Esophagus muscularis mucosa (tissue), 4 donors: Measurements from ENCODE around the gene AFP. TPM values are rescaled to one million over a fixed set of nuclear protein-coding genes. Genes with fewer than 3 reads are reported as not detected.

Experiments
- DNase-seq: peaks from one replicate; pipeline ENCODE4 v3.0.0-alpha.2; 2017; ENCODE audit errors: extremely low spot score
- H3K27ac ChIP-seq, 4 donors: fragments of 200-600 bp; sonication (generic); replicated peaks in 1 of 4; 1 replicate in 3 of 4; 2 replicates in 1 of 4; pipeline ENCODE4 v1.5.1; 2016 to 2019; ENCODE audit warnings: mild to moderate bottlenecking in 1 of 4
- H3K27me3 ChIP-seq, 4 donors: fragments of 200-600 bp; sonication (generic); one replicate each; pipeline versions ENCODE4 v1.5.1 to v1.6.0; 2016 to 2019
- H3K36me3 ChIP-seq, 4 donors: fragments of 200-600 bp; sonication (generic); one replicate each; pipeline ENCODE4 v1.5.1; 2016 to 2019
- H3K4me1 ChIP-seq, 4 donors: fragments of 200-600 bp; sonication (generic); one replicate each; pipeline ENCODE4 v1.5.1; 2016 to 2019
- H3K4me3 ChIP-seq, 4 donors: fragments of 200-600 bp; sonication (generic); 1 replicate in 2 of 4; 2 replicates in 2 of 4; pipeline ENCODE4 v1.5.1; 2016 to 2019; ENCODE audit warnings: mild to moderate bottlenecking in 4 of 4, moderate library complexity in 1 of 4
- H3K9me3 ChIP-seq, 4 donors: fragments of 200-600 bp; sonication (generic); 1 replicate in 3 of 4; 2 replicates in 1 of 4; pipeline ENCODE4 v1.5.1; 2016 to 2019
- CTCF ChIP-seq, 3 experiments: fragments of 200-600 bp in 2 of 3; fragments of 450-650 bp in 1 of 3; sonication (generic) in 2 of 3; IDR thresholded peaks; one replicate each; pipeline ENCODE4 v1.5.1; 2017 to 2019; ENCODE audit warnings: antibody characterized with exemption in 3 of 3, mild to moderate bottlenecking in 2 of 3, moderate library complexity in 1 of 3
- EP300 ChIP-seq: sonication (generic); formaldehyde crosslinking; IDR thresholded peaks from one replicate; pipeline ENCODE4 v1.6.1; 2017; ENCODE audit warnings: antibody characterized with exemption
- POLR2A ChIP-seq: fragments of 450-650 bp; IDR thresholded peaks from one replicate; pipeline ENCODE4 v1.6.1; 2017; ENCODE audit warnings: antibody characterized with exemption, moderate library complexity, mild to moderate bottlenecking, low read depth
- POLR2AphosphoS5 ChIP-seq, 2 donors: sonication (generic); formaldehyde crosslinking; IDR thresholded peaks; one replicate each; pipeline ENCODE4 v1.6.1; 2017; ENCODE audit warnings: antibody characterized with exemption in 2 of 2
- WGBS: methylation state at CpG from one replicate; pipeline ENCODE4 v1.1.5; 2018; 5-methylcytosine and 5-hydroxymethylcytosine counted together
- intact Hi-C: fragments of 100-400 bp; cut with DNase I; formaldehyde crosslinking; loops from one replicate; pipeline ENCODE4 v1.15.1; 2023
- total RNA-seq, 4 donors: library from RNA; depleted of rRNA; stranded (reverse); fragments of >200 nt; gene quantifications; one replicate each; pipeline versions ENCODE4 v1.1.0 to v1.2.1, GENCODE V29; 2016

The AFP gene
- total RNA-seq, 4 donors from 2014 or later: not detected

GRCh38 chr4:73448448-73449203, 12.6 kb downstream of the AFP start:
- no peak for TF ChIP-seq POLR2AphosphoS5 (IDR thresholded peaks at IDR 0.05)
- TF ChIP-seq CTCF (IDR thresholded peaks at IDR 0.05): no peak
- TF ChIP-seq EP300: no peak
- no peak for TF ChIP-seq POLR2A
- H3K4me3 ChIP-seq: no peak overlapping the region
- H3K27ac ChIP-seq: no peak overlapping the region
- no peaks in the 10 kb centered on the region for H3K9me3 ChIP-seq
- H3K4me1 ChIP-seq: no peaks in the 10 kb centered on the region
- no peaks in the 10 kb centered on the region for H3K36me3 ChIP-seq
- intact Hi-C loops: no loop called here
- no peak for DNase-seq
- H3K27me3 ChIP-seq: no peaks in the 10 kb centered on the region
- WGBS: 78% methylated on average over 4 of the region's 4 CpGs

GRCh38 chr4:73450398-73451004, 14.5 kb downstream of the AFP start:
- TF ChIP-seq EP300 (no peak), POLR2A (no peak)
- no peaks in the 10 kb centered on the region for H3K27me3 ChIP-seq
- H3K27ac ChIP-seq: no peak overlapping the region
- intact Hi-C loops: no loop called here
- WGBS: 60% methylated on average over 9 of the region's 9 CpGs
- no peaks in the 10 kb centered on the region for H3K9me3 ChIP-seq
- H3K4me3 ChIP-seq: no peak overlapping the region
- H3K4me1 ChIP-seq: no peaks in the 10 kb centered on the region
- no peaks in the 10 kb centered on the region for H3K36me3 ChIP-seq
- DNase-seq: no peak

- intact Hi-C loops: no loop called here
- TF ChIP-seq POLR2AphosphoS5 (IDR thresholded peaks at IDR 0.05): no peak
Measured at GRCh38 chr4:73451404-73451803, 15.4 kb downstream of the AFP start.

GRCh38 chr4:73451981-73452747, 16.1 kb downstream of the AFP start:
- Histone ChIP-seq H3K4me3 (no peak overlapping the region), H3K27ac (no peak overlapping the region), H3K36me3 (no peaks in the 10 kb centered on the region), H3K9me3 (no peaks in the 10 kb centered on the region), H3K27me3 (no peaks in the 10 kb centered on the region), H3K4me1 (no peaks in the 10 kb centered on the region)
- TF ChIP-seq POLR2A (no peak), EP300 (no peak)
- intact Hi-C loops: no loop called here
- DNase-seq: no peak
- WGBS: 87% methylated on average over 4 of the region's 4 CpGs

More at GRCh38 chr4:73451404-73451803, 15.4 kb downstream of the AFP start:
- H3K27me3 ChIP-seq: no peaks in the 10 kb centered on the region
- H3K36me3 ChIP-seq: no peaks in the 10 kb centered on the region
- 52% methylated on average over 3 of the region's 3 CpGs for WGBS
- H3K4me3 ChIP-seq: no peak overlapping the region
- DNase-seq: no peak
- no peaks in the 10 kb centered on the region for H3K4me1 ChIP-seq
- no peaks in the 10 kb centered on the region for H3K9me3 ChIP-seq
- no peak overlapping the region for H3K27ac ChIP-seq

GRCh38 chr4:73452953-73453700, 17.1 kb downstream of the AFP start:
- intact Hi-C loops: no loop called here
- DNase-seq: no peak
- no peak overlapping the region for H3K4me3 ChIP-seq
- WGBS: 70% methylated on average over 2 of the region's 2 CpGs
- H3K9me3 ChIP-seq: no peaks in the 10 kb centered on the region
- H3K4me1 ChIP-seq: no peaks in the 10 kb centered on the region
- no peaks in the 10 kb centered on the region for H3K36me3 ChIP-seq
- TF ChIP-seq EP300: no peak
- no peak for TF ChIP-seq POLR2AphosphoS5 (IDR thresholded peaks at IDR 0.05)
- no peak for TF ChIP-seq CTCF (IDR thresholded peaks at IDR 0.05)
- TF ChIP-seq POLR2A: no peak
- H3K27me3 ChIP-seq: no peaks in the 10 kb centered on the region
- no peak overlapping the region for H3K27ac ChIP-seq

GRCh38 chr4:73453701-73454005, 17.6 kb downstream of the AFP start:
- TF ChIP-seq POLR2AphosphoS5 (IDR thresholded peaks at IDR 0.05) (no peak), CTCF (IDR thresholded peaks at IDR 0.05) (no peak), POLR2A (no peak), EP300 (no peak)
- no peak for DNase-seq
- Histone ChIP-seq H3K4me3 (no peak overlapping the region), H3K4me1 (no peaks in the 10 kb centered on the region), H3K9me3 (no peaks in the 10 kb centered on the region), H3K27me3 (no peaks in the 10 kb centered on the region), H3K36me3 (no peaks in the 10 kb centered on the region), H3K27ac (no peak overlapping the region)
- intact Hi-C loops: no loop called here
